ENCODE results near the gene MYO3B. TPM values are rescaled to one million over a fixed set of nuclear protein-coding genes. Genes with fewer than 3 reads are reported as not detected.
"Not testable (repeated sequence)": the region's sequence is repeated elsewhere in the genome, so short reads cannot be mapped to it uniquely, and the experiment has no call there.

Gene MYO3B
- total RNA-seq, 4 donors from 2014 or later = not detected

GRCh38 chr2:170339750-170340692 is 162.1 kb downstream of the MYO3B start:
- TF ChIP-seq CTCF (IDR thresholded peaks at IDR 0.05) = no peak
- DNase-seq (ENCODE audit: low spot score) = no peak
- no peak for ATAC-seq (ENCODE audit: low FRiP score)

GRCh38 chr2:170340693-170341068 is 162.7 kb downstream of the MYO3B start:
- TF ChIP-seq CTCF (IDR thresholded peaks at IDR 0.05) = no peak
- DNase-seq (ENCODE audit: low spot score) (no peak), ATAC-seq (ENCODE audit: low FRiP score) (no peak)

GRCh38 chr2:170341684-170342623 is 164.0 kb downstream of the MYO3B start:
- ATAC-seq (ENCODE audit: low FRiP score) (no peak), DNase-seq (ENCODE audit: low spot score) (no peak)
- TF ChIP-seq CTCF (IDR thresholded peaks at IDR 0.05) = no peak

GRCh38 chr2:170344663-170345346 is 166.9 kb downstream of the MYO3B start:
- DNase-seq (ENCODE audit: low spot score) (no peak), ATAC-seq (ENCODE audit: low FRiP score) (no peak)
- no peak for TF ChIP-seq CTCF (IDR thresholded peaks at IDR 0.05)

DNA sequence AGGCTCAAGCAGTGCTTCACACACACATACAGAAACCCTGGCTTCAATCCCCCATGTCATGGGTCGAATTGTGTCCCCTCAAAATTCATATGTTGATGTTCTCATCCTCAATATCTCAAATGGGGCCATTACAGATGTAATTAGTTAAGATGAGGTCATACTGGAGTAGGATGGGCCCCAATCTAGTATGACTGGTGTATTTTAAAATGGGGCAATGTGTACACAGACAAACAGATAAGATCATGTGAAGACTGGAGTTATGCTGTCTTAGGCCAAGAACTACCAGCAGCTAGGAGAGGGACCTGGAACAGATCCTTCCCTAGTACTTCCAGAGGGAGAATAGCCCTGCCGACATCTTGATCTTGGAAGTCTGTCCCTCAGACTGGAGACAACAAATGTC is 167.7 kb downstream of the MYO3B start:
- ATAC-seq (ENCODE audit: low FRiP score) = no peak
- DNase-seq (ENCODE audit: low spot score) = no peak
- no peak for TF ChIP-seq CTCF (IDR thresholded peaks at IDR 0.05)

DNA sequence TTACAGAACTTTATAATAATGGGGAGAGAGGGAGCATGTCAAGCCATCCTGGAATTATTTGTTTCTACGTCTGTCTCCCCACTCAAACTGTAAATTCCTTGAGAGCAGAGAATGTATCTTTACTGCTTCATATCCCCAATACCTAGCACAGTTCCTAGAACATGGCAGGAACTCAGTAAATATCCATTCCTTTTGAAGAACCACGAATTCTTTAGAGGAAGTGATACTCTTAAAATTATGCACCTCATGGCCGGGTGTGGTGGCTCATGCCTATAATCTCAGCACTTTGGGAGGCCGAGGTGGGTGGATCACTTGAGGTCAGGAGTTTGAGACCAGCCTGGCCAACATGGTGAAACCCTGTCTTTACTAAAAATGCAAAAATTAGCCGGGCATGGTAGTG is 171.3 kb downstream of the MYO3B start:
- not testable (repeated sequence) for DNase-seq (ENCODE audit: low spot score); ATAC-seq (ENCODE audit: low FRiP score)
